Stimulated activated effector memory CD8-positive, alpha-beta T cell treated with anti-CD3 and anti-CD28 coated beads, Interleukin-12 subunit alpha, Interleukin-12 subunit beta, amount 100 ng/mL, for 72 hours (primary cell): ENCODE measurements around the gene CSMD2.

Experiments
- ATAC-seq: fragments of 150-1000 bp; cut with Tn5 transposase; 2 replicates; pipeline ENCODE4 v1.10.0; 2021
- DNase-seq, 2 donors: peaks; one replicate each; pipeline ENCODE4 v3.0.0; 2021 to 2022; ENCODE audit warnings: low spot score in 2 of 2
- H3K27ac Mint-ChIP-seq: one replicate; pipeline ENCODE4 v1.8.0; 2022; ENCODE audit warnings: mild to moderate bottlenecking, mixed read lengths
- H3K36me3 Mint-ChIP-seq: one replicate; pipeline ENCODE4 v1.8.0; 2022; ENCODE audit warnings: mild to moderate bottlenecking, mixed read lengths
- H3K4me1 Mint-ChIP-seq: one replicate; pipeline ENCODE4 v1.8.0; 2022; ENCODE audit warnings: mixed read lengths
- H3K4me3 Mint-ChIP-seq: one replicate; pipeline ENCODE4 v1.8.0; 2022; ENCODE audit warnings: mild to moderate bottlenecking, mixed read lengths
- H3K9me3 Mint-ChIP-seq: one replicate; pipeline ENCODE4 v1.8.0; 2022; ENCODE audit warnings: mixed read lengths

CSMD2 gene

GRCh38 chr1:33573661-33574060 is 591.4 kb downstream of the CSMD2 start:
- H3K36me3 Mint-ChIP-seq, result no peaks in the 10 kb centered on the region
- H3K4me3 Mint-ChIP-seq, result no peak overlapping the region
- H3K4me1 Mint-ChIP-seq, result no peaks in the 10 kb centered on the region
- H3K27ac Mint-ChIP-seq, result no peak overlapping the region
- no peaks in the 10 kb centered on the region for H3K9me3 Mint-ChIP-seq
- ATAC-seq (no peak), DNase-seq (no peak)

GRCh38 chr1:33572387-33572786 is 592.6 kb downstream of the CSMD2 start:
- Mint-ChIP-seq H3K4me1 (no peaks in the 10 kb centered on the region), H3K27ac (no peak overlapping the region), H3K4me3 (no peak overlapping the region), H3K9me3 (no peaks in the 10 kb centered on the region), H3K36me3 (no peaks in the 10 kb centered on the region)
- DNase-seq (no peak), ATAC-seq (no peak)

- Mint-ChIP-seq H3K4me3 (no peak overlapping the region), H3K27ac (no peak overlapping the region), H3K4me1 (no peaks in the 10 kb centered on the region), H3K36me3 (no peaks in the 10 kb centered on the region), H3K9me3 (peaks cover 3% of the 10 kb centered on the region)
- DNase-seq (no peak), ATAC-seq (no peak)
Observed at GRCh38 chr1:33569331-33569730, 595.7 kb downstream of the CSMD2 start.

- ATAC-seq (no peak), DNase-seq (no peak)
- H3K9me3 Mint-ChIP-seq, result peaks cover 3% of the 10 kb centered on the region
- no peak overlapping the region for H3K27ac Mint-ChIP-seq
- no peak overlapping the region for H3K4me3 Mint-ChIP-seq
- no peaks in the 10 kb centered on the region for H3K36me3 Mint-ChIP-seq
- H3K4me1 Mint-ChIP-seq, result no peaks in the 10 kb centered on the region
Observed at GRCh38 chr1:33563699-33564098, 601.3 kb downstream of the CSMD2 start.

GRCh38 chr1:33562563-33562962 is 602.5 kb downstream of the CSMD2 start:
- ATAC-seq (no peak), DNase-seq (no peak)
- H3K27ac Mint-ChIP-seq, result no peak overlapping the region
- H3K4me3 Mint-ChIP-seq, result no peak overlapping the region
- H3K36me3 Mint-ChIP-seq, result no peaks in the 10 kb centered on the region
- H3K9me3 Mint-ChIP-seq, result peaks cover 3% of the 10 kb centered on the region
- no peaks in the 10 kb centered on the region for H3K4me1 Mint-ChIP-seq

- Mint-ChIP-seq H3K36me3 (no peaks in the 10 kb centered on the region), H3K27ac (no peak overlapping the region), H3K9me3 (peaks cover 6% of the 10 kb centered on the region), H3K4me1 (no peaks in the 10 kb centered on the region), H3K4me3 (no peak overlapping the region)
- ATAC-seq, result no peak
- no peak for DNase-seq
Observed at GRCh38 chr1:33561576-33561975, 603.5 kb downstream of the CSMD2 start.

- Mint-ChIP-seq H3K36me3 (no peaks in the 10 kb centered on the region), H3K9me3 (peaks cover 3% of the 10 kb centered on the region), H3K4me3 (no peak overlapping the region), H3K4me1 (no peaks in the 10 kb centered on the region), H3K27ac (no peak overlapping the region)
- ATAC-seq (no peak), DNase-seq (no peak)
Observed at GRCh38 chr1:33560680-33561079, 604.4 kb downstream of the CSMD2 start.

GRCh38 chr1:33548721-33549120 is 616.3 kb downstream of the CSMD2 start:
- H3K4me3 Mint-ChIP-seq, result no peak overlapping the region
- DNase-seq, result no peak
- no peaks in the 10 kb centered on the region for H3K36me3 Mint-ChIP-seq
- no peak for ATAC-seq
- no peaks in the 10 kb centered on the region for H3K4me1 Mint-ChIP-seq
- no peak overlapping the region for H3K27ac Mint-ChIP-seq
- no peaks in the 10 kb centered on the region for H3K9me3 Mint-ChIP-seq

- H3K4me3 Mint-ChIP-seq, result no peak overlapping the region
- H3K4me1 Mint-ChIP-seq, result no peaks in the 10 kb centered on the region
- ATAC-seq (no peak), DNase-seq (no peak)
- H3K9me3 Mint-ChIP-seq, result no peaks in the 10 kb centered on the region
- no peaks in the 10 kb centered on the region for H3K36me3 Mint-ChIP-seq
- H3K27ac Mint-ChIP-seq, result no peak overlapping the region
Observed at GRCh38 chr1:33548319-33548718, 616.7 kb downstream of the CSMD2 start.

GRCh38 chr1:33547576-33547975 is 617.5 kb downstream of the CSMD2 start:
- H3K4me3 Mint-ChIP-seq, result no peak overlapping the region
- H3K4me1 Mint-ChIP-seq, result no peaks in the 10 kb centered on the region
- no peak overlapping the region for H3K27ac Mint-ChIP-seq
- DNase-seq (no peak), ATAC-seq (no peak)
- no peaks in the 10 kb centered on the region for H3K36me3 Mint-ChIP-seq
- H3K9me3 Mint-ChIP-seq, result no peaks in the 10 kb centered on the region

- Mint-ChIP-seq H3K27ac (no peak overlapping the region), H3K36me3 (no peaks in the 10 kb centered on the region), H3K4me3 (no peak overlapping the region), H3K4me1 (no peaks in the 10 kb centered on the region), H3K9me3 (no peaks in the 10 kb centered on the region)
- DNase-seq (no peak), ATAC-seq (no peak)
Observed at GRCh38 chr1:33541966-33542365, 623.1 kb downstream of the CSMD2 start.

GRCh38 chr1:33537885-33538284 is 627.1 kb downstream of the CSMD2 start:
- H3K4me3 Mint-ChIP-seq, result no peak overlapping the region
- H3K36me3 Mint-ChIP-seq, result no peaks in the 10 kb centered on the region
- H3K4me1 Mint-ChIP-seq, result no peaks in the 10 kb centered on the region
- ATAC-seq (no peak), DNase-seq (no peak)
- no peaks in the 10 kb centered on the region for H3K9me3 Mint-ChIP-seq
- no peak overlapping the region for H3K27ac Mint-ChIP-seq

GRCh38 chr1:33535334-33535733 is 629.7 kb downstream of the CSMD2 start:
- DNase-seq, result no peak
- Mint-ChIP-seq H3K27ac (no peak overlapping the region), H3K4me3 (no peak overlapping the region), H3K36me3 (no peaks in the 10 kb centered on the region), H3K4me1 (no peaks in the 10 kb centered on the region), H3K9me3 (peaks cover 4% of the 10 kb centered on the region)
- no peak for ATAC-seq

GRCh38 chr1:33532936-33533335 is 632.1 kb downstream of the CSMD2 start:
- DNase-seq (no peak), ATAC-seq (no peak)
- Mint-ChIP-seq H3K27ac (no peak overlapping the region), H3K36me3 (no peaks in the 10 kb centered on the region), H3K4me1 (no peaks in the 10 kb centered on the region), H3K9me3 (peaks cover 4% of the 10 kb centered on the region), H3K4me3 (no peak overlapping the region)

- ATAC-seq, result no peak
- no peak overlapping the region for H3K4me3 Mint-ChIP-seq
- H3K9me3 Mint-ChIP-seq, result peaks cover 4% of the 10 kb centered on the region
Observed at GRCh38 chr1:33532250-33532649, 632.8 kb downstream of the CSMD2 start.

GRCh38 chr1:33529957-33530356 is 635.1 kb downstream of the CSMD2 start:
- Mint-ChIP-seq H3K9me3 (peaks cover 4% of the 10 kb centered on the region), H3K36me3 (no peaks in the 10 kb centered on the region), H3K27ac (no peak overlapping the region), H3K4me3 (no peak overlapping the region), H3K4me1 (no peaks in the 10 kb centered on the region)
- no peak for DNase-seq
- ATAC-seq, result no peak

More at GRCh38 chr1:33532250-33532649, 632.8 kb downstream of the CSMD2 start:
- H3K36me3 Mint-ChIP-seq, result no peaks in the 10 kb centered on the region
- no peak for DNase-seq
- H3K27ac Mint-ChIP-seq, result no peak overlapping the region
- H3K4me1 Mint-ChIP-seq, result no peaks in the 10 kb centered on the region

GRCh38 chr1:33527934-33528333 is 637.1 kb downstream of the CSMD2 start:
- Mint-ChIP-seq H3K4me1 (no peaks in the 10 kb centered on the region), H3K36me3 (no peaks in the 10 kb centered on the region), H3K27ac (no peak overlapping the region), H3K9me3 (peaks cover 4% of the 10 kb centered on the region), H3K4me3 (no peak overlapping the region)
- DNase-seq, result no peak
- no peak for ATAC-seq
